Stimulated activated CD8-positive, alpha-beta memory T cell treated with anti-CD3 and anti-CD28 coated beads, Interleukin-12 subunit alpha, Interleukin-12 subunit beta, amount 100 ng/mL, for 24 hours (primary cell): Measurements from ENCODE around the gene PDE2A.
"Not testable (repeated sequence)": the region's sequence is repeated elsewhere in the genome, so short reads cannot be mapped to it uniquely, and the experiment has no call there.

Experiments used
- DNase-seq: peaks from one replicate; pipeline ENCODE4 v3.0.0-alpha.2; 2020; ENCODE audit errors: extremely low read depth

Gene PDE2A

GRCh38 chr11:72576661-72577060, 97.6 kb downstream of the PDE2A start:
- no peak for DNase-seq

DNA sequence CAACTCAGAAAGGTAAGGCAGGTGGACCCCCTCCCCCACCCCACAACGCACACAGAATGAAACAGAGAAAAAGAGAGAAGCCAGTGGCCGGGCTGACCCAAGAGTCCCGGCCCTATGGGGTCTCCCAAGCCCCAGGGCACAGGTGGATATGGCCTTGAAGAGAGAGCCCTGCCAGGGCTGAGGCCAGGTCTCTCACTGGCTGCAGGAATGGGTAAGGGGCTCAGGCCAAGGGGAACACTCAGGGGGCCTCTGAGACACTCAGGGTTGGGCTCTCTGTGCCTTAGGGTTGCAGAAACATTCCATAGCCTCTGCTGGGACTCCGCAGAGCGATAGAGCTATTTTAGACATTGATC, 98.0 kb downstream of the PDE2A start:
- no peak for DNase-seq

GRCh38 chr11:72575533-72576242, 98.5 kb downstream of the PDE2A start:
- no peak for DNase-seq

DNA sequence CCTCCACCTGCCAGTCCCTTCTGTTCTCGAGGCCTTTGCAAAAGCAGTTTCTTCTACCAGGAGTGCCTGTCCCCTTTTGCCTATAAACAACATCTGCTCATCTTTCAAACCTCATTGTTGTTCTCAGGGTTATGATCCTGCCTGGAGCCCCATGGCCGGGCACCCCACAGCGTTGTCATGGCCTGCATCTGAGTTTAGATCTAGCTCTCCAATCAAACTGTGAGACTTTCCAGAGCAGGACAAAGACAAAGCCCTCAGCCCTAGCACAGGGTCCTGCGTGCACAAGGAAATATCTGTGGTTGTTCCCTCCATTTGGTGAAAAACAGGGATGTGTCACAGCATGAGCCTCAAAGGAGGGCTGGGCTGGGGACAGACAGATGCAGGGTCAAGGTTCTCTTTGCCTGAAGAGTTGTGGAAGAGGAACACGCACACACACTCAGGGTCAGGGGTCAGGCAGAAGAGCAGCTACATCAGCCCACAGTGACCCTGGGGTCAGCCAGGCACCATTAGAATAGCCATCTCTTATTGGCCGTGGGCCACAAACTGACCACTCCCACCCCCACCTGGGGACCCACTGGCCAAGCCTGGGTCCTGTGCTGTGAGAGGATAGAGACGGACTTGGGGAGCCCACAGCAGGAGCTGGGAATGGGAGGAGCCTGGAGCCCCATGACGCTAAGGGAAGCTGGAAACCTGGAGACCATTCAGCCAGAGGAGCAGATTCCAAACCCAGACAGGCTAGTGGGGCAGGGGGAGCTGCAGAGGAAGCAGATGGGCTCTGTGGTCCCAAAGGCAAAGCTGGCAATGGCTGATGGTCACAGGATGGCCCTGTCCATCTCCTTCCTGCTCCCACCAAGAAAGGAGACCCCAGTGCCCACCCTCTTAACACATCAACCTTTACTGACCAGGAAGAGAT, 99.4 kb downstream of the PDE2A start:
- DNase-seq = no peak

DNA sequence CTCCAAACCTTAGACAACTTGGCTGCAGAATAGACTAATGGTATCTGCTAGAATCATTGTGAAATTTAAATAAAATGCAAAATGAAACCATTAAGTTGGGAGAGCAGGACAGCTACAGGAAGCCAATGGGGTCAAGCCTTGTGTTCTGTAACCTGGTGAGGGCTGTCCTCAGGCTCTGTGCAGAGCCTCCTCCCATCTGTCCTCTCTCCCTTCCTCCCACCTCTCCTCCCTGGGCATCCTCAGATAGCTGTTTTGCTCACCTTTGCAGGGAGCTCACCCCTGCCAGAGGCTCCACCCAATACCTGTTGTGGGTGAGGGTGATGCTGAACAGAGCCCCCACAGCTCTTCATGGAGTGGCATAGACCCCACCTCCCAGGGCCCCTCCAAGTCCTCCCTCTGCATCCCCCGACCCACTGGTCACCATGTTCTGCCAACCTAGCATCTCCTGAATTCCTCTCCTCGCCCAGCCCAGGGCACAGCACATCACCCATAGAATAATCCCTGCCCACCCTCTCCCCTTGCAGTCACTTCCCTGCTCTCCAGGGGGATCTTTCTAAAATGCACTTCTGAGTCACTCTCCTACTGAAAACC, 100.3 kb downstream of the PDE2A start:
- DNase-seq = no peak

DNA sequence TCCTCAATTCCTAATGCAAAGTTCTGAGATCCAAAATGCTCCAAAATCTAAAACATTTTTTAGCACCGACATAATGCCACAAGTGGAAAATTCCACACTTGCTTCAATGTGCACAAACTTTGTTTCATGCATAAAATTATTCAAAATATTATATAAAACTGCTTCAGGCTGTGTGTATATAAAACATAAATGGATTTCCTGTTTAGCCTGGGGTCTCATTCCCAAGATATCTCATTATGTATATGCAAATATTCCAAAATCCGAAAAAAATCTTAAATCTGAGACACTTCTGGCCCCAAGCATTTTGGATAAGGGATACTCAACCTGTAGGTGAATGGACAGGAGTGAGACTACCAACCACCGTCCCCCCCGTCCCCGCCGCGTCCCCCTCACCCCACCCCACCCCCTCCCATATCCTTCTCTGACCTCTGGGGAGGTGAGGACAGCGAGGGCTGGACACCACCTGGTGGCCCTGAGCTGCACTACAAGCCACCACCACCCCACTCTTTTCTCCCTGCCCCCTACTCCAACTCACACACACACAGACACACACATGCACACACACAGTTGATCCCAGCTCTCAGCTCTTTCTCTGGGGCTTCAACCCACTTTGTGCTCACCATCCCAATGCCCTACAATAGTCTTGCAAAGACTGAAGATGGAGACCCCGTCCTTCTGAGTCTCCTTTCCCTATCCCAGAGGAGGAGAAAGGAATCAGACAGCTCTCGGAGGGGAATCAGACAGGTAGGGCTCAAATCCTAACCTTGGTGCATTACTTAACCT, 101.0 kb downstream of the PDE2A start:
- DNase-seq = no peak

DNA sequence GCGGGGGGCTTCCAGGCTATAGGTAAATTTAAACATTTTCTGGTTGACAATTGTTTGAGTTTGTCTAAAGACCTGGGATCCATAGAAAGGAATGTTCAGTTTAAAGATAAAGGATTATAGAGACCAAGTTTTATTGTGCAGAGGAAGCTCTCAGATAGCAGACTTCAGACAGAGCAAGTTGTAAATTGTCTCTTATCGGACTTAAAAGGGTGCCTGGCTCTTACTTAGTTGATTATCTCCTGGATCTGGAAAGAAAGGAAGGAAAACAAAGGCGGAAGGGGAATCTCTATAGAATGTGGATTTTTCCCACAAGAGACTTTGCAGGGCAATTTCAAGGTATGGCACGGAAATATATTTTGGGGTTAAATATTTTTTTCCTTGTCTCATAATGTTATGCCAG, 101.7 kb downstream of the PDE2A start:
- DNase-seq = not testable (repeated sequence)

DNA sequence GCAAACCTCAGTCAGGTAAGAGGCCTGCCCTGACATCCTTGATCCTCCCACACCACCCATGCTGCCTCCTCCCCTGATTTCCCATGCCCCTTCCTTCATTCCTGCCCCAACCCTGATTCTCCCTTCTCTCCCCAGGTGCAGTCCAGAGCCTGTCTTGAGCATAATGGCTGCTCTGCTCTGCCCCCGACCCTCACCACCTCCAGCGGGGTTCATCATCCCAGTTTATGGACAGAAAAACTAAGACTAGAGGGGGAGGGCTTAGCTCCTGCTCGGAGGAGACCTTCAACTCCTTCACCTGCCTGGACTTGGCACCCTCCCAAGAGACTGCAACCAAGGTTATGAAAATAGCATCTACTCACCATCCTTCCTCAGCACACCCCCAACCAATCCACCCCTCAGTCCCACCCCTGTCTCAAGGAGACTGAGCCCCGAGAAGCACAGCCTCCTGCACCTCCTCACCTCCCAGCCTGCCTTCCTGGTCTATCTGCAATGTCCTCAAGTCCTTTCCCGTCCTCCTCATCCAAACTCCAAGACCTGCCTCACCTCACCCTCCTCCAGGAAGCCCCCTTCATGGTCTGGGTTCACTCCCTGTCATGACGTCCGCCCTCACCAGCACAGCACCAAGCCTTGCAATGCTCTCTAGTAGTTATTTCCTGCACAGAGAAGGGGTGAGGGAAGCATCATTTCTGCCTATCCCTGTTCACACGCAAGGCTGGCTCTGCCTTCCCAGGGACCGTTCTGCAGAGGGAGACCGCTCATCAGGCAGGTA, 103.1 kb downstream of the PDE2A start:
- DNase-seq = no peak

DNA sequence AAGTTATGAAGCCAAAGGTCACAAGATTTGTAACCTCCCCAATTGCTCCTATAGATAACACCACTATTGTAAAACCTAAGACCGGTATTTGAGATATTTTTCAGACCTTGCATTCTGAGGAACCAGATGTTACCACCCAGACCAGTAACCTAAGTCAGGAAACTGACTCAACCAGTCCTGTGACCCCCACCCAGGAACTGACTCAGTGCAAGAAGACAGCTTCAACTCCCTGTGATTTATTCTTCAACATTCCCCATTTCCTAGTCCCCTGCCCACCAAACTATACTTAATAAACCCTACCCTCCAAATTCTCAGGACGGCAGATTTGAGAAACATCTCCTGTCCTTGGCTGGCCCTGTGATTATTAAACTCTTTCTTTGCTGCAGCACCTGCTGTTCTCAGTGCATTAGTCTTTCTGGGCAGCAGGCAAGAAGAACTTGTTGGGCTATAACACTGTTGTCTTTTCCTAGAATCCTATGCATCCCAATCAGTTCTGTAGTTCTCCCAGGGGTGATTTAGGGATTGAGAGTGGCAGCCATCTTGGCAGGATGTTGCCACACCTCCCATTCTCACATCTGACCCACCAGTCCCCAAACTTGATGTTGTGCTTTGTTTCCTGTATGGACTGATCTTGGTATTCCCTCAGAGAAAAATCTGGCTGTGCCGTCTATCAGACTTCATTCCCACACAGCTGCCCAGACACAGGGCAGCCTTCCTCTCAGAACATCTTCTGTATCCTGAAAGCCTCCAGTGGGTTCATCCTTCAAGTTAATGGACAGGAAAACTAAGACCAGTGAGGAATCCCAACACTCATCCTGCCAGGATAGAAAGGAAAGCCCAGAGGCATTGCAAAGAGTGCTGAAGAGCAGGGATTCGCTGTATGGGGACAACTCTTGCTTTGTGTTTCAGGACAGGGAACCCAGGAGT, 104.0 kb downstream of the PDE2A start:
- DNase-seq = no peak

DNA sequence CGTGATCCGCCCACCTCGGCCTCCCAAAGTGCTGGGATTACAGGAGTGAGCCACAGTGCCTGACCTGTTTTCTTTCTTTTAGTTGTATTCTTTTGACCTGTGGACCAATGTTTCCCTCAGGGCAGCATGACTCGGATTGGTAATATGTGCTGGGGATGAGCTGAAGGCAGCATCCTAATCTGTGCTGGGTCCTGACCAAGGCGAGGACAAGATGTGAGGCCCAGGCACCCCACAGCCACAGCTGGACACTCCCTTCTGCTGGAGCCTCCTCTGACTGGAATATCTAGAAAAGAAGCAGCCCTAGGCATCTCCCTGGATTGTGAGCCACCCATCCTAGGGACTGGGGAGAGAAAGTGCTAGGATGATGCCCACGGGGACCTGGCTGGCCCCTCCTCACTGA, 105.4 kb downstream of the PDE2A start:
- no peak for DNase-seq

DNA sequence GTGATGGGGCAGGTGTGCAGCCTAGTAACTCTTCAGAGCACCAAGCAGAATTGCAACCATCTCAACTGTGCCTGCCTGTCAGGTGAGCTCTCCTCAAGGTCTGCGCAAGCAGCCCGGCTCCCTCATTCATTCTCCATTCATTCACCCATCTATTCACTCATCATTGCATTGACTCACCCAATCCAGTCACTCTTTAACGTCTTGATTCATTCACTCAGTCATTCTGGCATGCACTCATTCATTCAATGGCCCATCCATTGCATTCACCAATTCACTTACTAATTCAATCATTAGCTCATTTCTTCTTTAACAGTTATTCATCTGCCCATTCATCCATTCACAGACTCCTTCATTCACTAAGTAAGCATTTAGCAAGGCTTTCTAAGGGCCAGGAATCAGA, 111.8 kb downstream of the PDE2A start:
- no peak for DNase-seq

- DNase-seq = no peak
These were observed 112.4 kb downstream of the PDE2A start for GRCh38 chr11:72561856-72562255.

DNA sequence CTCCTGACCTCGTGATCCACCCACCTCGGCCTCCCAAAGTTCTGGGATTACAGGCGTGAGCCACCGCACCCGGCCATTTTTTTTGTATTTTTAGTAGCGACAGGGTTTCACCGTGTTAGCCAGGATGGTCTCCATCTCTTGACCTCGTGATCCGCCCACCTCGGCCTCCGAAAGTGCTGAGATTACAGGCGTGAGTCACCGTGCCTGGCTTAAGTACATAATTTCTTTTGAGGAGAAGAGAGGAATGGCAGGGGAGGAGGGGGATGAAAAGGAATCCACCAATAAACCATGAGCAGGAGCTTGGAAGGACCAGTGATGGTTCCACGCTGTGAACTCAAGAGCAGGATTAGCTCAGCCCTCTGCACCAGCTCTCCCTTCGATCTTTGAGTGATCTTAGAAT, 113.4 kb downstream of the PDE2A start:
- not testable (repeated sequence) for DNase-seq

DNA sequence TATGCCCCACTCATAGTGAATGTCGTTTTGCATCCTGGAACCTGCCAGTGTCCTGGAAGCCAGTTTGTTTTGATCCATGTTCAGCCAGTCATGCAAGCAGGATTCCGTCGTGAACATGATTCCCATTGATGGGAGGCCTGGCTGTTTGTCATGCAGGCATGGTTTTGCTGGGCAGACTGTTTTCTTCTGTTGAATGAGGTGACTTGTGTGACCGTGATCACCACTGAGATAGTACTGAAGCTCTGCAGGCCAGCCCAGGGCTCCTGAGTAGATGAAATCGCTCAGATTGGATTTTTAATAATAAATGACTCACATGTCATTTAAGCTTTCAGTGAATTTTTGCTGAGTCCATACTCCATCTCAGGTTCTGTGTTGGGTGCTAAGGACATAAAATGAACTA, 117.8 kb downstream of the PDE2A start:
- DNase-seq = no peak

DNA sequence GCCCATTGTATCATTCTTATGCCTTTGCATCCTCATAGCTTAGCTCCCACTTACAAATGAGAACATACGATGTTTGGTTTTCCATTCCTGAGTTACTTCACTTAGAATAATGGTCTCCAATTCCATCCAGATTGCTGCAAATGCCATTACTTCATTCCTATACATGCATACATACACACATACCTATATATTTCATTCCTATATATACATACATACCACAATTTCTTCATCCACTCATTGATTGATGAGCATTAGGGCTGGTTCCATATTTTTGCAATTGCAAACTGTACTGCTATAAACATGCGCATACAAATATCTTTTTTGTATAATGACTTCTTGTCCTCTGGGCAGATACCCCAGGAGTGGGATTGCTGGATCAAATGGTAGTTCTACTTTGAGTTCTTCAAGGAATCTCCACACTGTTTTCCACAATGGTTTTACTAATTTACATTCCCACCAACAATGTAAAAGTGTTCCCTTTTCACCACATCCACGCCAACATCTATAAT, 119.2 kb downstream of the PDE2A start:
- not testable (repeated sequence) for DNase-seq

DNA sequence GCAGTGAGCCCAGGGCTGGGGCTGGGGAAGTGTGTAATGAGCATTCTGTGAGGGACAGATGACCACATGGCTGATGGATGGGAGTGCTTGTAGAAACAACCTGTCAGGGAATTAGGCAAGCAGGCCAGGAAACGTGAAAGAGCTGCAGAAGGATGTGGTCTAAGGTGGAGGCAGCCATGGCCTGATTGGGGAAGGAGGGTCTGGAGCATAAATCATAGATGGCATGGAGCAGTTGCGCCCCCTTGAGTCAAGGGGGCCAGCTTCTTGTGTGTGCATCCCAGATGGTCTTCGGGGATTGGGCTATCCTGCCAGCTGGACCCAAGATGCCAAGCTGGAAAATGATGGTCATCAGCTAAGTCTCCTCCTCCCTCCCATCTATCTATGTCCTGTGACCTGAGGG, 120.5 kb downstream of the PDE2A start:
- DNase-seq = no peak

- DNase-seq = no peak
These were observed 121.8 kb downstream of the PDE2A start for GRCh38 chr11:72552399-72552910.

DNA sequence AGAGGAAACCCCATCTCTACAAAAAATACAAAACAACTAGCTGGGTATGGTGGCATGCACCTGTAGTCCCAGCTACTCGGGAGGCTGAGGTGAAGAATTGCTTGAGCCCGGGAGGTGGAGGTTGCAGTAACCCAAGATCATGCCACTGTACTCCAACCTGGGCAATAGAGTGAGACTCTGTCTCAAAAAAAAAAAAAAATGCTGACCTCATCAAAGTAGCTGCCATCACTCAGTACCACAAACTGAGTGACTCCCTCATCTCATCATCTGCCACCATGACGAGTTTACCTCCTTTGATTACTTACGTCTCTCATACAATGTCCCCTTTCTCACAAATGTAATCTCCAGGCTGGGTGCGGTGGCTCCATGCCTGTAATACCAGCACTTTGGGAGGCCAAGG, 122.7 kb downstream of the PDE2A start:
- DNase-seq = no peak

GRCh38 chr11:72548463-72548862, 125.8 kb downstream of the PDE2A start:
- no peak for DNase-seq

DNA sequence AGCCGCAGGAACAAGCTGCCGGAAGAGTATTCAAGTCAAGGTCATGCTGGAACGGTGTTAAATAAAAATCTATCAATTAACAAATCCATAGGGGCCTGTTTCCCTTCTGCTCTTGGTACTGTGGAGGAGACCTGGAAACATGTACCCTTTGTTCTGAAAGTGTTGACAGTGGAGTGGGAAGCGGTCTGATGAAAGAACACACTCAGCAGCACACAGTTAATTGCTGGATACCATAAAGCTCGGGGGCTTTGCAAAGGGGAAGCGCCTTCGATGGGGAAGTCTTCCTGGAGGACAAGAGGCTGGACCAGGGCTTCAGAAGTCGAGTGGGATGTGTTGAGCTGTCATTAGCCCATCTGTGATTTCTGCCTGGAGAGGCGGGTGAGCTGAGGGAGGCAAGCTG, 127.4 kb downstream of the PDE2A start:
- no peak for DNase-seq
